Endothelial cell of umbilical vein (primary cell): ENCODE measurements around the gene CLASP2. TPM values are rescaled to one million over a fixed set of nuclear protein-coding genes. Genes with fewer than 3 reads are reported as not detected.

Experiments used
- BruUV-seq: library from RNA; stranded (reverse); fragments of 400-500 nt; replicated peaks from 2 replicates; lab custom pipeline; 2021; lab: Mats Ljungman, UMichigan
- CTCF ChIA-PET: fragments of 300-600, 350-600 bp; sonication (Branson Sonifier 250); formaldehyde crosslinking; loops from one replicate; lab custom pipeline; 2021; ENCODE audit warnings: antibody characterized with exemption, inconsistent platforms; lab: Charles Lee
- POLR2A ChIA-PET: fragments of 300-600, 350-600 bp; sonication (Branson Sonifier 250); formaldehyde crosslinking; loops from one replicate; lab custom pipeline; 2021; ENCODE audit warnings: antibody characterized with exemption, inconsistent platforms; lab: Charles Lee
- DNase-seq: peaks from one replicate; pipeline ENCODE4 v3.0.0-alpha.2; 2011; ENCODE audit warnings: low read depth, low spot score
- FAIRE-seq: peaks from 2 replicates; lab custom pipeline; 2011; peaks lifted over from hg19 to GRCh38; lab: Jason Lieb, UNC
- H2AFZ ChIP-seq: 2 replicates; pipeline ENCODE4 v1.6.0; 2012; ENCODE audit warnings: low read depth, low read length, control low read depth, inconsistent platforms
- H3K27ac ChIP-seq: 2 replicates; pipeline ENCODE4 v1.5.1; 2011; ENCODE audit warnings: low read depth, mild to moderate bottlenecking, control low read depth, low read length, moderate library complexity; ENCODE audit not compliant: insufficient read depth
- H3K27me3 ChIP-seq, 2 experiments: 2 replicates each; pipeline versions ENCODE4 v1.6.0 to v1.6.1; 2011; ENCODE audit warnings: low read length in 2 of 2, mixed read lengths in 1 of 2; ENCODE audit not compliant: control insufficient read depth in 2 of 2, insufficient read depth in 2 of 2
- H3K36me3 ChIP-seq, 2 experiments: 2 replicates in 1 of 2; 3 replicates in 1 of 2; pipeline ENCODE4 v1.5.1; 2011; ENCODE audit warnings: low read length in 2 of 2, mild to moderate bottlenecking in 1 of 2, moderate library complexity in 1 of 2; ENCODE audit not compliant: control insufficient read depth in 2 of 2, insufficient read depth in 2 of 2; ENCODE audit errors: extremely low read depth in 1 of 2
- H3K4me1 ChIP-seq: 3 replicates; pipeline ENCODE4 v1.5.1; 2011; ENCODE audit warnings: mild to moderate bottlenecking, low read length; ENCODE audit not compliant: control insufficient read depth, insufficient read depth; ENCODE audit errors: extremely low read depth
- H3K4me2 ChIP-seq: 2 replicates; pipeline ENCODE4 v1.6.1; 2011; ENCODE audit warnings: low read length, control low read depth, mixed read lengths; ENCODE audit not compliant: insufficient read depth
- H3K4me3 ChIP-seq, 3 experiments: fragments of 200-600 bp in 1 of 3; sonication (generic), shearing (Covaris generic) in 1 of 3; replicated peaks in 1 of 3; 2 replicates each; pipeline ENCODE4 v1.5.1; 2011 to 2016; ENCODE audit warnings: control low read depth in 3 of 3, low read length in 3 of 3, mild to moderate bottlenecking in 2 of 3, inconsistent platforms in 1 of 3, low read depth in 1 of 3, moderate library complexity in 1 of 3; ENCODE audit not compliant: insufficient read depth in 1 of 3
- H3K79me2 ChIP-seq: 2 replicates; pipeline ENCODE4 v1.6.0; 2012; ENCODE audit warnings: low read length, inconsistent platforms; ENCODE audit not compliant: control insufficient read depth, insufficient read depth
- H3K9ac ChIP-seq: replicated peaks from 2 replicates; pipeline ENCODE3; 2011; ENCODE audit warnings: low read length, control low read depth; ENCODE audit not compliant: insufficient read depth; ENCODE audit errors: extremely low read depth
- H3K9me1 ChIP-seq: replicated peaks from 3 replicates; pipeline ENCODE4 v1.6.0; 2011; ENCODE audit warnings: mild to moderate bottlenecking, low read length; ENCODE audit not compliant: control insufficient read depth, insufficient read depth; ENCODE audit errors: extremely low read depth
- H3K9me3 ChIP-seq: replicated peaks from 2 replicates; pipeline ENCODE4 v1.5.1; 2012; ENCODE audit warnings: low read length, inconsistent platforms; ENCODE audit not compliant: control insufficient read depth, insufficient read depth
- H4K20me1 ChIP-seq: replicated peaks from 2 replicates; pipeline ENCODE3; 2011; ENCODE audit warnings: mild to moderate bottlenecking, low read length; ENCODE audit not compliant: control insufficient read depth, insufficient read depth; ENCODE audit errors: extremely low read depth
- EZH2 ChIP-seq: IDR thresholded peaks from 2 replicates; pipeline ENCODE4 v1.6.1; 2012; ENCODE audit warnings: borderline replicate concordance, low read depth, mild to moderate bottlenecking, moderate library complexity, low read length, inconsistent platforms; ENCODE audit not compliant: severe bottlenecking
- FOS ChIP-seq: IDR thresholded peaks from 2 replicates; pipeline ENCODE4 v1.6.1; 2011; ENCODE audit warnings: mild to moderate bottlenecking, low read length, moderate library complexity, borderline replicate concordance; ENCODE audit not compliant: insufficient read depth
- GATA2 ChIP-seq: IDR thresholded peaks from 2 replicates; pipeline ENCODE4 v1.7.0; 2011; ENCODE audit warnings: low read depth, mild to moderate bottlenecking, moderate library complexity, mixed read lengths, low read length; ENCODE audit not compliant: insufficient read length, insufficient read depth
- JUN ChIP-seq: IDR thresholded peaks from 2 replicates; pipeline ENCODE4 v1.6.1; 2011; ENCODE audit warnings: borderline replicate concordance, low read depth; ENCODE audit not compliant: insufficient read length, insufficient read depth
- MYC ChIP-seq: IDR thresholded peaks from one replicate; pipeline ENCODE4 v1.6.1; 2011; ENCODE audit warnings: mild to moderate bottlenecking, low read depth, low read length
- POLR2A ChIP-seq: IDR thresholded peaks from 2 replicates; pipeline ENCODE4 v1.6.1; 2012; ENCODE audit warnings: low read depth, mild to moderate bottlenecking, control low read depth, low read length
- POLR2AphosphoS5 ChIP-seq: IDR thresholded peaks from 2 replicates; pipeline ENCODE4 v1.6.1; 2012; ENCODE audit warnings: low read depth, mild to moderate bottlenecking, control low read depth, low read length, moderate library complexity; ENCODE audit not compliant: insufficient read depth
- dilution Hi-C: fragments of 300-500 bp; cut with MboI; formaldehyde crosslinking; loops from one replicate; pipeline ENCODE4 v1.15.0; 2019; ENCODE audit warnings: low sequenced_read_pairs; ENCODE audit not compliant: extremely low pct_ligation_motif_present
- intact Hi-C: fragments of 100-400 bp; cut with micrococcal nuclease; formaldehyde crosslinking; loops from one replicate; pipeline ENCODE4 v1.10.0; 2022
- polyA plus RNA-seq, 4 experiments: library from polyadenylated mRNA; depleted of rRNA in 3 of 4; stranded (reverse) in 3 of 4; unstranded in 1 of 4; fragments of >200 nt; gene quantifications; 2 replicates each; pipeline versions ENCODE4 v1.2.1 to v1.2.3, GENCODE V29; 2011 to 2012; ENCODE audit warnings: missing spikeins in 1 of 4
- total RNA-seq: library from RNA; stranded (reverse); gene quantifications from 2 replicates; pipeline ENCODE4 v1.2.3, GENCODE V29; 2021
- TF ChIP-seq, protein P1 (sequence below), 2 donors: IDR thresholded peaks; 1 replicate in 1 of 2; 2 replicates in 1 of 2; pipeline ENCODE4 v1.5.1; 2011; ENCODE audit warnings: low read length in 2 of 2, mild to moderate bottlenecking in 2 of 2, moderate library complexity in 2 of 2, control low read depth in 1 of 2, inconsistent platforms in 1 of 2, low read depth in 1 of 2; ENCODE audit not compliant: insufficient read depth in 1 of 2; ENCODE audit errors: extremely low read depth in 1 of 2
- TF ChIP-seq, protein P2 (sequence below): IDR thresholded peaks from 2 replicates; pipeline ENCODE4 v1.6.1; 2011; ENCODE audit not compliant: insufficient read depth, insufficient read length

CLASP2 gene
- total and polyA plus RNA-seq, 2 donors (not counting 3 experiments of a cell fraction or from before 2014, with no cell fraction given), result 15.0 to 55.0 TPM

DNA sequence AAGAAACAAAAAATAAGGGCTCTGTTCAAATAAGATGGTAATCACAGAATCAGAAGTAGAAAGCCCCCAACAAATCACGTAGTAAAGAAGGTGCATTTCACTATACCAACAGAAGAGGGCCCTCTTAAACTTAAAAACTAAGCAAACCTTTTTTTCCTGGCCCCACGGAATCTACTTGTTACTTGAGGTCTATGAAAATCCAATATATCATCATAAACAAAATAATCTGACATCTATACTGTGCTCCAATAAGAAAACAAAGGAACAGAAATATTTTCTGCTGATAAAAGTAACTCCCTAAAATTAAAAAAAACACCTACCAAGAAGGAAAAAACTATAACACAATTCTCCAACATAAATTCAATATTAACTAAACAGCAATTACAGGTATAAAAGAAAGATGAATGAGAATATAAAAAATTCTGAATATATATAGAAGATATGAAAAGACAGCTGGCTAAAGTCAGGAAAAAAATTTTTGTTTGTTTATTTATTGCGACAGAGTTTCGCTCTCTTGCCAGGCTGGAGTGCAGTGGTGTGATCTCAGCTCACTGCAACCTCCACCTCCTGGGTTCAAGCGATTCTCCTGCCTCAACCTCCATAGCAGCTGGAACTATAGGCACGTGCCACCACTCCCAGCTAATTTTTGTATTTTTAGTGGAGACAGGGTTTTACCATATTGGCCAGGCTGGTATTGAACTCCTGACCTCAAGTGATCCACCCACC lies 81.8 kb downstream of the CLASP2 start:
- intact Hi-C loops (loop anchor here (1.0 kb wide), 3 partner anchors 81 to 151 kb away; no protein-coding TSS in a partner anchor), dilution Hi-C loops (no loop called here)
- peak; percentile 62 for FAIRE-seq
- DNase-seq, result peak; percentile 70
- no TSS peak for BruUV-seq
- Histone ChIP-seq H3K36me3 (peaks cover 0 to 2% of the 10 kb centered on the region in 2 experiments), H3K9me3 (no peaks in the 10 kb centered on the region), H3K4me2 (no peak overlapping the region), H3K4me3 (no peak overlapping the region), H3K9me1 (no peaks in the 10 kb centered on the region), H3K9ac (no peak overlapping the region), H3K79me2 (no peaks in the 10 kb centered on the region), H4K20me1 (no peaks in the 10 kb centered on the region), H3K27me3 (no peaks in the 10 kb centered on the region), H2AFZ (no peak overlapping the region), H3K27ac (no peak overlapping the region), H3K4me1 (no peaks in the 10 kb centered on the region)
- ChIA-PET CTCF (interaction anchor here (0.8 to 2.8 kb wide), 13 partner anchors 9 to 689 kb away, joined by 3 to 99 read pairs (median 4); no protein-coding TSS in a partner anchor), POLR2A (no interaction called here)
- TF ChIP-seq MYC (no peak), GATA2 (no peak)
- TF ChIP-seq, protein P1, sequence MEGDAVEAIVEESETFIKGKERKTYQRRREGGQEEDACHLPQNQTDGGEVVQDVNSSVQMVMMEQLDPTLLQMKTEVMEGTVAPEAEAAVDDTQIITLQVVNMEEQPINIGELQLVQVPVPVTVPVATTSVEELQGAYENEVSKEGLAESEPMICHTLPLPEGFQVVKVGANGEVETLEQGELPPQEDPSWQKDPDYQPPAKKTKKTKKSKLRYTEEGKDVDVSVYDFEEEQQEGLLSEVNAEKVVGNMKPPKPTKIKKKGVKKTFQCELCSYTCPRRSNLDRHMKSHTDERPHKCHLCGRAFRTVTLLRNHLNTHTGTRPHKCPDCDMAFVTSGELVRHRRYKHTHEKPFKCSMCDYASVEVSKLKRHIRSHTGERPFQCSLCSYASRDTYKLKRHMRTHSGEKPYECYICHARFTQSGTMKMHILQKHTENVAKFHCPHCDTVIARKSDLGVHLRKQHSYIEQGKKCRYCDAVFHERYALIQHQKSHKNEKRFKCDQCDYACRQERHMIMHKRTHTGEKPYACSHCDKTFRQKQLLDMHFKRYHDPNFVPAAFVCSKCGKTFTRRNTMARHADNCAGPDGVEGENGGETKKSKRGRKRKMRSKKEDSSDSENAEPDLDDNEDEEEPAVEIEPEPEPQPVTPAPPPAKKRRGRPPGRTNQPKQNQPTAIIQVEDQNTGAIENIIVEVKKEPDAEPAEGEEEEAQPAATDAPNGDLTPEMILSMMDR (IDR thresholded peaks at IDR 0.05; ENCODE audit: extremely low read depth in 1 of 2, insufficient read depth in 1 of 2, low read depth in 1 of 2, low read length in 2 of 2), result peak; percentile 33 to 42

DNA sequence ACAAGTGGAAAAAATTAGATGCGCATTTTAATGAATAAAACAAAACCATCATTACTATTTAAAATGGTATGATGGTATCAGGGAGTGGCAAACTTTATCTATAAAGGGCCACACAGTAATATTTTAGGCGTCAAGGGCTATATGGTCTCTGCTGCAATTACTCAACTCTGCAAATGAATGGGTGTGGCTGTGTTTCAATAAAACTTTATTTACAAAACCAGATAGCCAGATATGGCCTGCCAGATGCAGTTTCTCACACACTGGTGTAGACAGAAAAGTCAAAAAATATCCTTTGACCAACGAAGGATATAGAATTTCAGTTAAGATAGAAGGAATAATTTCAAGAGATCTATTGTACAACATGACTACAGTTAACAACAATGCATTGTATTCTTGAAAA lies 83.8 kb downstream of the CLASP2 start:
- H3K9me3 ChIP-seq, result no peaks in the 10 kb centered on the region
- dilution Hi-C loops, result no loop called here
- no peak overlapping the region for H3K4me2 ChIP-seq
- H3K27me3 ChIP-seq, result no peaks in the 10 kb centered on the region
- H3K4me3 ChIP-seq, result no peak overlapping the region
- no peaks in the 10 kb centered on the region for H3K79me2 ChIP-seq
- POLR2A ChIA-PET, result no interaction called here
- TF ChIP-seq, protein P1 (IDR thresholded peaks at IDR 0.05; ENCODE audit: extremely low read depth in 1 of 2, insufficient read depth in 1 of 2, low read depth in 1 of 2, low read length in 2 of 2), result no peak
- TF ChIP-seq FOS (no peak), MYC (no peak), POLR2AphosphoS5 (no peak), GATA2 (no peak), EZH2 (no peak), POLR2A (no peak), JUN (no peak)
- TF ChIP-seq, protein P2, sequence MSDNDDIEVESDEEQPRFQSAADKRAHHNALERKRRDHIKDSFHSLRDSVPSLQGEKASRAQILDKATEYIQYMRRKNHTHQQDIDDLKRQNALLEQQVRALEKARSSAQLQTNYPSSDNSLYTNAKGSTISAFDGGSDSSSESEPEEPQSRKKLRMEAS, result no peak
- no peak for FAIRE-seq
- H3K9me1 ChIP-seq, result no peaks in the 10 kb centered on the region
- H3K27ac ChIP-seq, result no peak overlapping the region
- H3K4me1 ChIP-seq, result no peaks in the 10 kb centered on the region
- CTCF ChIA-PET, result interaction anchor here (1.2 to 5.4 kb wide), 6 partner anchors 83 to 153 kb away, joined by 7 to 38 read pairs (median 12); no protein-coding TSS in a partner anchor
- no peak for DNase-seq
- BruUV-seq, result no TSS peak
- no peak overlapping the region for H2AFZ ChIP-seq
- H3K9ac ChIP-seq, result no peak overlapping the region
- no peaks in the 10 kb centered on the region for H4K20me1 ChIP-seq
- intact Hi-C loops, result no loop called here
- H3K36me3 ChIP-seq, result no peaks in the 10 kb centered on the region
